ENCODE results near the gene SPRYD4.
"Not testable (repeated sequence)": the region's sequence is repeated elsewhere in the genome, so short reads cannot be mapped to it uniquely, and the experiment has no call there.

The SPRYD4 gene

DNA sequence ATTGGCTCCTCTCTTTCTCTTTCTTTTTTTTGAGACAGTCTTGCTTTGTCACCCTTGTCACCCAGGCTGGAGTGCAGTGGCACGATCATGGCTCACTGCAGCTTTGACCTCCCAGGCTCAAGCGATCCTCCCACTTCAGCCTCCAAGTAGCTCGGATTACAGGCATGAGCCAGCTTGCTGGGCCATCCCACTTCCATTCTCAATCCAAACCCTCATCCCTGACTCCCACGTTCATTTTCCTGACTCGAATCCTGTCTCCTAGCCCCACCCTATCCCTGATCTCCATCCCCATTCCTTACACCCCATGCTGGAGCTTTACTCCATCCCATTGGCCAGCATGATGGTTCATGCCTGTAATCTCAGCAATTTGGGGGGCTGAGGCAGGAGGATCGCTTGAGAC, 7.8 kb downstream of the SPRYD4 start:
- in situ Hi-C loops (cut with MboI; ENCODE audit: low sequenced_read_pairs) = no loop called here

GRCh38 chr12:56476972-56477432, 8.6 kb downstream of the SPRYD4 start:
- in situ Hi-C loops (cut with MboI; ENCODE audit: low sequenced_read_pairs) = no loop called here

DNA sequence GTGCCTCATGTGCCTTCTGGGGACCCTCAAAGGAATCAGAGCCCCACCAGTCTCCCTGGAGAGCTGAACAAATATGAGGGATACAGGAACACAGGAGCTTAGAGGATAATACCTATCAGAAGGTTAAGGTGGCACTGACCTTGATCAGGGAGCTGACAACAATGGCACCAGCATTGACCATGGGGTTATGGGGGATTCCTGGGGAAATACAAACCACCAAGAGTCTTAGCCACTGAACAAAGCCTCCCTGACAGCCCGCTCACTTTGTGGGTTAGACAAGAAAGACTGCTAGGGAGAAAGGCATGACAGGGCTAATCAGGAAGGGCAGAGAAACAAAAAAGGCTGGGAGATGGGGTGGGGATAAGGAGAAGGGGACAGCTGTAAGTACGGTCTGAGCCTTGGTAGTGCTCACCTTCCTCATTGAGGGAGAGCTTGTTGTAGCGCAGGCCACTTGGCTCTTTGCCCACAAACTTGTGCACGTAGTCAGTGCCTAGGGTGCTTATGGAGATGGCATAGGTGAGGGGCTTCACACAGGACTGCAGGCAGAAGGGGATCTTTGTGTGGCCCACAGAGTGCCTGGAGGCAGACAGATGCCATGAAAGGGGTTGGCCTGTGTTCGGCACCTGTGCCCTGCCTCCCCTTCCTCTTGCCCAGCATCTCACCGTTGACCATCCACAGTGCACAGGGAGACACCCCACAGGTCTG, 9.3 kb downstream of the SPRYD4 start:
- in situ Hi-C loops (cut with MboI; ENCODE audit: low sequenced_read_pairs) = no loop called here

- in situ Hi-C loops (cut with MboI; ENCODE audit: low sequenced_read_pairs) = no loop called here
These were observed 11.2 kb downstream of the SPRYD4 start for GRCh38 chr12:56479625-56480024.

DNA sequence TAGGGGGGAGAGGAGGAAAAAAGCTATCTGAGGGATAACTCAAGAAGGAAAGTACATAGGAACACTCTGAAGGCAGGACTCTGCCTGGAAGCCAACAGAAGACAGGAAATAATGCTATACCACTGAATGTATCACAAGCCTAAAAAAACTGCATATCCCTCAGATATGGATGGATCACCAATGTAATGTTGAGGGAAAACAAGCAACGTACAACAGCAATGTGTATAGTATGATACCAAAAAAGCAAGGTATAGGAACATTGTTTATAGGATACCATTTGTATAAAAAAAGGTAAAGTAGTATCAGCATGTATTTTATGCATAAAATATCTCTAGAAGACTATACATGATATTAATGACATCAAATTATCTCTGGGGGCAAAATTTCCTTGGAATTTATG, 16.2 kb downstream of the SPRYD4 start:
- in situ Hi-C loops (cut with MboI; ENCODE audit: low sequenced_read_pairs) = no loop called here

DNA sequence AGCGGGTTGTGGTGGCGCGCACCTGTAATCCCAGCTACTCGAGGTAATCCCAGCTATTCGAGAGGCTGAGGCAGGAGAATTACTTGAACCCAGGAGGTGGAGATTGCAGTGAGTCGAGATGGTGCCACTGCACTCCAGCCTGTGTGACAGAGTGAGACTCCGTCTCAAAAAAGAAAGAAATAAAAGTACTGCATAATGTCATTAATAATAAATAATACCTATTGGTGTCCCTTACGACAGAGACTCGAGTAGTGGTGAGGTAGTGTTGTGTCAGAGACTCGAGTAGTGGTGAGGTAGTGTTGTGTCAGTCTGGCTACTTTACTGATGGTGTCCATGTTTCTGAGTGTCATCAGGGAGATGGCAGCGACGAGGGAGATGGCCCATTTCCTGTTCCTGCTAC, 18.3 kb downstream of the SPRYD4 start:
- in situ Hi-C loops (cut with MboI; ENCODE audit: low sequenced_read_pairs) = no loop called here

DNA sequence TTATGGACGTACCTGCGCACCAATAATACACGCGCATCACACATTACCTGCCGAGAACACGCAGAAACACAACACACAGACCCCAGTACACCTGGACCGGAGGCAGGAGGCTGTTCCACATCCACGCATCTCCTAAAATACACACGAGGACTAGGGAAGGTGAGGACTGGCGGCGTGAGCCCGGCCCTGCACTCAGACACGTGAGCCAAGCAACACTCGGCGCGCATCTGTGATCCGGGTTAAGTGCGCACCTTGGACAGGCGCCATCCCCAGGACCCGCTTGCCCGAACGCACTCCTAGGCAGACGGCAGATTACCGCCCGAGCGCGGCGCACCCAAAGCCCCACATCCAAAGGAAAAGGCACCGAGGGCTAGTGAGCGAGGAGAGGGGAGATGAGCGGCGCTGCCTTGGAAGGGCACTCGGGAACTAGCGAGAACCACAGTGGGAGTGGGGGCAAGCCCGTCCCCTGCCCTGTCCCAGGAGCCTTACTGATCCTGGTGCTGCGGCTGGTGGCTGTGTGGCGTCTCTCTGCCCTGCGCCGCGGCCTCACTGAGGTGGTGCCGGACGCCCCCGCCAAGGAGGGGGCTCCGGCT, 19.2 kb downstream of the SPRYD4 start:
- in situ Hi-C loops (cut with MboI; ENCODE audit: low sequenced_read_pairs) = no loop called here

DNA sequence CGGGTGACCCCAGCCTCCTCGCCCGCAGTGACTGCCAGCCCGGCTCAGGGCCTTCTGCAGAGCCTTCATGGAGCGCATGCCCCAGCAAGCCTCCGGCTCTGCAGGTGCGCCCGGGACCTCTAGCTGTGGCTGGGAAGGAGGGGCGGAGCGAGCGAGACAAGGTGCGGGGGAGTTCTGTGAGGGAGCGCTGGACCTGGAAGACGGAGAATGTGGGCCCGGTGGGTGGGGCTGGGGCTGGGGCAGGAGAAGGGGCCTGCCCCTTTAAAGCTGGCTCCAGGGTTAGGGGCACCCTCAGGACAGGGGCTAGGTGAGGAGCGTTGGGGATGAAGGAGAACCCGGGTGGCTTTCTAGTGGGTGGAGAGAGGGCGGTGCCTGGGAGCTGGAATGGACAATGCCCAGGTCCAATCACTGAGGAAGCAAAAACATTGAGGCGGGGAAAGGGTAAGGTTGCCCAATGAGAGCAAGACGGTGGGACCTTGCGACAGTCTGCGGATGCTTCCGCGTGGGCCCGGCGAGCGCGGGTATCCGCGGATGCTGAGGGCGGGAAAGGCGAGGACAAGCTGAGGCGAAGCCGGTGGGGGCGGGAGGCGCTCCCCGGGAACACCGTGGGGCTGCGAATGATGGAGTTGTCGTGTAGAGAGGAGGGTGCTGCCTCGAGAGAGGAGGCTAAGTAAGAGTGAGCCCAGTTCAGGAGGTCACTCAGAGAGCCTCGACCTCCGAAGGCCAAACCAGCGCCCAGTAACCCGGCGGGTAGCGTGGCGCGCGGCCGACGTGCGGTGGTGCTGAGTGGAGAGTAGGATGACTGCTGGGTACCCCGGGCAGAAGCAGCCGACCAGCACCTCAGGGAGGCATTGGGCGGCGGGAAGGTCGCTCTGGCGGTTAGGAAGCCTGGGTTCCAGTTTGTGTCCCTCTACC, 19.9 kb downstream of the SPRYD4 start, which contains the start of gene GLS2:
Gene GLS2, minus strand, starts transcription at position 121 of the 915 bp plus-strand sequence. Its CDS starts 43 bp downstream, at position 78.
- in situ Hi-C loops (cut with MboI; ENCODE audit: low sequenced_read_pairs) = no loop called here

DNA sequence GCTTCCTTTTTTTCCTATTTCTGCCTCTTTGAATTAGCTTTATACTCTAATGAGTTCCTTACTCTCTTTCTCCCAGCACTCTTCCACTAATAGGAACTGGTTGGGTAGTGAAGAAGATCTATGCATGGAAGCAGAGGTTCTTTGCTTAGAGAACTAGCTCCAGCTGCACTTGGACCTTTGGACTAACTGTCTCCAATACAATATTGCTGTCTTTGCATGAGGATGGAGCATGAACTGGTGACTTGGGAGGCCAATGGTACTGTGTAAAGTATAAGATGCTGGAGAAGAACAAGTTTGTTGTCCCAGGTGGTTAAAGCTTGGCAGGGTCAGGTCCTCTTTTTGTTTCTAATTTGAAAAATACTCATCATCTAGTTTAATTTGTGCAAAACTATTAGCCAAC, 22.0 kb downstream of the SPRYD4 start:
- in situ Hi-C loops (cut with MboI; ENCODE audit: low sequenced_read_pairs) = no loop called here

DNA sequence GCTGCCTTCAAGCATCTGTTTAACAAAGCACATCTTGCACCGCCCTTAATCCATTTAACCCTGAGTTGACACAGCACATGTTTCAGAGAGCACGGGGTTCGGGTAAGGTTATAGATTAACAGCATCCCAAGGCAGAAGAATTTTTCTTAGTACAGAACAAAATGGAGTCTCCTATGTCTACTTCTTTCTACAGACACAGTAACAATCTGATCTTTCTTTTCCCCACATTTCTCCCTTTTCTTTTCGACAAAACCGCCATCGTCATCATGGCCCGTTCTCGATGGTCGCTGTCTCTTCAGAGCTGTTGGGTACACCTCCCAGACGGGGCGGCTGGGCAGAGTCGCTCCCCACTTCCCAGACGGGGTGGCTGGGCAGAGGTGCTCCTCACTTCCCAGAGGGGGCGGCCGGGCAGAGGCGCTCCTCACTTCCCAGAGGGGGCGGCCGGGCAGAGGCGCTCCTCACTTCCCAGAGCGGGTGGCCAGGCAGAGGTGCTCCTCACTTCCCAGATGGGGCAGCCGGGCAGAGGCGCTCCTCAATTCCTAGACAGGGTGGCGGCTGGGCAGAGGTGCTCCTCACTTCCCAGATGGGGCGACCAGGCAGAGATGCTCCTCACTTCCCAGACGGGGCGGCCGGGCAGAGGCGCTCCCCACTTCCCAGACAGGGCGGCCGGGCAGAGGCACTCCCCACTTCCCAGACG, 25.2 kb downstream of the SPRYD4 start:
- in situ Hi-C loops (cut with MboI; ENCODE audit: low sequenced_read_pairs) = not testable (repeated sequence)

- in situ Hi-C loops (cut with MboI; ENCODE audit: low sequenced_read_pairs) = not testable (repeated sequence)
These were observed 25.7 kb downstream of the SPRYD4 start for GRCh38 chr12:56494106-56494415.

- in situ Hi-C loops (cut with MboI; ENCODE audit: low sequenced_read_pairs) = not testable (repeated sequence)
These were observed 26.1 kb downstream of the SPRYD4 start for GRCh38 chr12:56494481-56494880.

DNA sequence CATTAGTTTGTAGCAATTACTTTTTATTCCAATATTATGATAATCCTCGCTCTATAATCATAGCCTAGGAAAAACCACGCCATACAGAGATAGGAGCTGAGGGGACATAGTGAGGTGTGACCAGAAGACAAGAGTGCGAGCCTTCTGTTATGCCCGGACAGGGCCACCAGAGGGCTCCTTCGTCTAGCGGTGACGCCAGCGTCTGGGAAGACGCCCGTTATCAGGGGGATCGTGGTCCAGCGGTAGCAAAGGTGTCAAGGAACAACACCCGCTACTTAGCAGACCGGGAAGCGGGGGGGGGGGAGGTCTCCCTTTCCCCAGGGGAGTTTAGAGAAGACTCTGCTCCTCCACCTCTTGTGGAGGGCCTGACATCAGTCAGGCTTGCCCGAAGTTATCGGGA, 28.3 kb downstream of the SPRYD4 start:
- in situ Hi-C loops (cut with MboI; ENCODE audit: low sequenced_read_pairs) = not testable (repeated sequence)

GRCh38 chr12:56498126-56498902, 29.9 kb downstream of the SPRYD4 start:
- in situ Hi-C loops (cut with MboI; ENCODE audit: low sequenced_read_pairs) = not testable (repeated sequence)

- in situ Hi-C loops (cut with MboI; ENCODE audit: low sequenced_read_pairs) = not testable (repeated sequence)
These were observed 31.1 kb downstream of the SPRYD4 start for GRCh38 chr12:56499452-56499851.

- in situ Hi-C loops (cut with MboI; ENCODE audit: low sequenced_read_pairs) = not testable (repeated sequence)
These were observed 31.5 kb downstream of the SPRYD4 start for GRCh38 chr12:56499879-56500278.

- in situ Hi-C loops (cut with MboI; ENCODE audit: low sequenced_read_pairs) = no loop called here
These were observed 42.4 kb downstream of the SPRYD4 start for GRCh38 chr12:56510786-56511185.

- in situ Hi-C loops (cut with MboI; ENCODE audit: low sequenced_read_pairs) = not testable (repeated sequence)
These were observed 45.6 kb downstream of the SPRYD4 start for GRCh38 chr12:56514014-56514318.

- in situ Hi-C loops (cut with MboI; ENCODE audit: low sequenced_read_pairs) = no loop called here
These were observed 49.5 kb downstream of the SPRYD4 start for GRCh38 chr12:56517854-56518253.

DNA sequence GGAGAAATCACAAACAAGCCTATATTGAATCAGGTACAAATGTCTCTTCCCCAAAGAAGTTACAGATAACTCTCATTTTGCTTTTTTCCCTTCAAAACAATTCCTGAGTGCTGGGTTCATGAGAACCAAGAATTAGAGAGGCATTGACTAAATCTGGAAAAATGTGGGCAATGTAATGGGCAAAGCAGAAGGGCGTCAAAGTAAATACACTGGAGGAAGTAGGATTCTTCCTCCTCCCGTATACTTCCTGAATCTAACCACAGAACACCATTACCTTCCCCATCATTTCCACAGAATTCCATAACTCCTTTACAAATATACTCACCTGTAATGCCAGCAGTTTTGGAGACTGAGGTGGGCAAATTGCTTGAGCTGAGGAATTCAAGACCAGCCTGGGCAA, 50.2 kb downstream of the SPRYD4 start:
- in situ Hi-C loops (cut with MboI; ENCODE audit: low sequenced_read_pairs) = no loop called here

Data from HL-60/S4 treated with phorbol 12-myristate 13-acetate at 8.2 ng/mL for 4 days and 3 days (cell line).